Neuron (in vitro differentiated cells): Measurements from ENCODE around the gene FAM3B.
"Not testable (repeated sequence)": the region's sequence is repeated elsewhere in the genome, so short reads cannot be mapped to it uniquely, and the experiment has no call there.

Experiments used
- H2AFZ ChIP-seq: one replicate; pipeline ENCODE4 v1.6.1; 2013; ENCODE audit warnings: low read depth, mild to moderate bottlenecking, inconsistent platforms, low read length, moderate library complexity
- H3K27me3 ChIP-seq: one replicate; pipeline ENCODE4 v1.6.1; 2013; ENCODE audit warnings: low read length; ENCODE audit not compliant: insufficient read depth
- H3K36me3 ChIP-seq: one replicate; pipeline ENCODE4 v1.6.1; 2013; ENCODE audit warnings: low read length; ENCODE audit not compliant: insufficient read depth
- H3K4me1 ChIP-seq: one replicate; pipeline ENCODE4 v1.6.1; 2013; ENCODE audit warnings: low read length; ENCODE audit not compliant: insufficient read depth
- H3K4me3 ChIP-seq: 2 replicates; pipeline ENCODE4 v1.5.1; 2013; ENCODE audit warnings: mild to moderate bottlenecking, low read length, moderate library complexity
- H3K9me3 ChIP-seq: one replicate; pipeline ENCODE4 v1.6.1; 2013; ENCODE audit warnings: low read length

The FAM3B gene

DNA sequence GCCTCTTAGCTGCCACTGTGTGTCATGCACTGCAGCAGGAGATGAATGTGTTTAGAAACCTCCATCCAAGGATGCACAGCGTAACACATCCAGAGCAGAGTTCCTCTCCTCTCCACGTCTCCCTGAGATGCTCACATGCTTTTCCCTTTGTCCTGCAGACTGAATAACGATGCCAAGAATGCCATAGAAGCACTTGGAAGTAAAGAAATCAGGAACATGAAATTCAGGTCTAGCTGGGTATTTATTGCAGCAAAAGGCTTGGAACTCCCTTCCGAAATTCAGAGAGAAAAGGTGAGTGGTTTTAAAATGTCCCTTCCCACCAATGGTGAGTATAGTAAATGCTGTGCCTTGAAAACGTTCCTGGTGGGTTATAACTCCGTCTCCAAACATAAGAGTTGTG lies 31.8 kb downstream of the FAM3B start:
- H3K4me3 ChIP-seq: no peak overlapping the region
- no peaks in the 10 kb centered on the region for H3K9me3 ChIP-seq
- no peaks in the 10 kb centered on the region for H3K27me3 ChIP-seq
- no peaks in the 10 kb centered on the region for H3K4me1 ChIP-seq
- no peak overlapping the region for H2AFZ ChIP-seq
- H3K36me3 ChIP-seq: no peaks in the 10 kb centered on the region

DNA sequence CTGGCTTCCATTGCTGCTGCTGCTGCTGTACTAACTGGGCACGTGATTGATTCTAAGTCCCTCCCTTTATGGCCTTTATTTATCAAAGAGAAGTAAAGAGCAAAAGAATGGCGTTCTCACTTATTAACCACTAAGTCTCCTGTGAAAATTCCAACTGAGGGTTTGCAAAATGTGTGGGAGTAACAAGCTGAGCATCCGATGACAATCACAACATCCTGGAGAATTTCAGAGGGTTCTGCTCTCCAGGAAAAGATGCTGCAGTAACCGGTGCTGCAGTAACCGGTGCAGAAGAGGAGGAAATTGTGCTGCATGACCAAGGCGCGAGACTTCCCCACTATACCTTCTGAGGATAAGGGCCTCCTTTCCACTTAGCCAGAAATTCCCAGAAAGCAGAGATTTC lies 32.5 kb downstream of the FAM3B start:
- no peaks in the 10 kb centered on the region for H3K4me1 ChIP-seq
- no peaks in the 10 kb centered on the region for H3K27me3 ChIP-seq
- H2AFZ ChIP-seq: no peak overlapping the region
- no peaks in the 10 kb centered on the region for H3K36me3 ChIP-seq
- no peak overlapping the region for H3K4me3 ChIP-seq
- H3K9me3 ChIP-seq: no peaks in the 10 kb centered on the region

DNA sequence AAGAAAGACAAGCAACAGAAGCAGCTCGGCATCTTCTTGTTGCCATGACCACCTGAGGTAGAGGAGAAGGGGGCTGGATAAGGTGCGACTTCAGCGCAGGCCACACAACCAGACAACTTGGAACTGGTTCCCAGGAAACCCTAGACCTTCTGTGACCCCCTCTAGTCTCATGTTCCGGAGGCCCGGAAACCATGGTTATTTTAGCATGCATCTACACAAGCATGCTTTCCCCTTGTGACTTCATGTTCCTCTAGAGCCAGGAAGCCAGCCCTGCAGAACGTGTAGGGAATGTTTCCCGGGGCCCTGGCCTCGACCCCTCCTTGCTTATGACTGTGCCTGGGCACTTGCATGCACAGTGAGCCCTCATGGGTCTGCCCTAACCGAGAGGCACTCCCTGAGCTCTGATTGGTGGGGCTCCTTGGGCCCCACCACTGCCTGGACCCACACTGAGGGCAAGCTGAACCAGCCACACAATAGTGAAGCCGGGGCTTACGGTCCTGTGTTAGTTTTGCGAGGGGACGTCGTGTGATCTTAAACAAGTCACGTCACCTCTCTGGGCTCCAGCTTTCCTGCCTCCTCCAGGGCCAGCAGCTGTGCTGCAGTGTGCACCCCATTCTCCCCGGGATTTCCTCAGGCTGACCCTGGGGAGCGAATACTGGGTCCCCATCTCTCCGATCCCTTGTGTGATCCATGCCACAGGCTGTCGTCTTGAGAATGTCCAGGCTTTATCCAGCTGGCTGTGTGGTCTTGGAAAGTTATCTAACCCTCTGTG lies 33.2 kb downstream of the FAM3B start:
- H3K4me1 ChIP-seq: no peaks in the 10 kb centered on the region

DNA sequence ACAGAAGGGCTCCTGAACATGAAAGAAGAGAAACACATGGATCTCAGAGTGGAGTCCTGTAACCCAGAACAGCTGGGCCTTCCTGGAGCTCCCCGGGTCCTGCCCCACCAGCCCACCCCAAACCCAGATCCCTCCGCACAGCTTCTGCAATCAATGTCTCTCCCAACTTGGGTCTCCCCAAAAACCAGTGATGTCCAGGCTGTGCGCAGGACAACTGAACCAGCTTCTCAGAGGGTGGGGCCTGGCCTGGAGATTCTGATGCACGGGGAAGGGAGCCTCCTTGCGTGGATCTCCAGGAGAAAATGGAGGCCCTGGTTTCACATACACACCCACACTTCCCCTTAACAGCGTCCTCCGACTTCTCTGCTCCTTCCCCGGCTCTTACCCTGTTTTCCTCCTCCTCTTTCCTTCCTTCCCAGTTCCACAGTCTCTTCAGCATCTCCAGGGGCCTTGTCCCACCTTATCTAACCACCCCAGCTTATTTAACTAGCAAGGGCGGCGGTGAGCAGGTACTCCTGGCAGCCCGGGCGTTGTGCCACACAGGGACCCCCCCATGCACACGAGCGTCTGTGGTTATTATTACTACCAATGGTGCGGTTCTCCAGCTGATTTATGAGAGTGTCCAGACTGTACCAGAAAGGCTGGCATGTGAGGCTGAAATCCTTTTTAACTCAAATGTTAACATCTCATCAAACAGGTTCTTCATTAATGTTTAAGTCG lies 34.0 kb downstream of the FAM3B start:
- Histone ChIP-seq H3K9me3 (no peaks in the 10 kb centered on the region), H3K4me1 (no peaks in the 10 kb centered on the region), H3K36me3 (no peaks in the 10 kb centered on the region), H3K4me3 (no peak overlapping the region), H3K27me3 (no peaks in the 10 kb centered on the region), H2AFZ (no peak overlapping the region)

More for the DNA sequence above, 33.2 kb downstream of the FAM3B start:
- H3K27me3 ChIP-seq: no peaks in the 10 kb centered on the region
- no peak overlapping the region for H3K4me3 ChIP-seq
- H2AFZ ChIP-seq: no peak overlapping the region
- H3K9me3 ChIP-seq: no peaks in the 10 kb centered on the region
- no peaks in the 10 kb centered on the region for H3K36me3 ChIP-seq

DNA sequence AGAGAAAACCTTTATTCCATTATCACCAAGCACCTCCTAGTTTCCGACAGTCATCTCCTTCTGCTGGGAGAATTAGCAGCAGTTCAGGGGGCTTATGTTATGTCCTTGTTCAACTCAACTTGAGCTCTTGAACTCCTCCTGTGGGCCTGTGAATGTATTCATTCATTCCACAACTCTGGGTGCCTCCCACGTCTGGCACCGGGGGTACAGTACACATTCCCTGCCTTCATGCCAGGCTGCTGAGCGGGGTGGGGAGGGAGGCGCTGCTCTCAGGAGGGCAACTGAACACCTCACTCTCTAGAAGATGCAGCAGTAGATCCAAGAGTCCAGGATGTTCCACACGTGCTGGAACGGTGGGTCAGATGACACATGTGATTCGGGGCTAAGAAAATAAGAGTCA lies 40.9 kb downstream of the FAM3B start:
- Histone ChIP-seq H3K36me3 (no peaks in the 10 kb centered on the region), H2AFZ (no peak overlapping the region), H3K4me3 (no peak overlapping the region), H3K27me3 (peaks cover 2% of the 10 kb centered on the region), H3K9me3 (no peaks in the 10 kb centered on the region), H3K4me1 (no peaks in the 10 kb centered on the region)

DNA sequence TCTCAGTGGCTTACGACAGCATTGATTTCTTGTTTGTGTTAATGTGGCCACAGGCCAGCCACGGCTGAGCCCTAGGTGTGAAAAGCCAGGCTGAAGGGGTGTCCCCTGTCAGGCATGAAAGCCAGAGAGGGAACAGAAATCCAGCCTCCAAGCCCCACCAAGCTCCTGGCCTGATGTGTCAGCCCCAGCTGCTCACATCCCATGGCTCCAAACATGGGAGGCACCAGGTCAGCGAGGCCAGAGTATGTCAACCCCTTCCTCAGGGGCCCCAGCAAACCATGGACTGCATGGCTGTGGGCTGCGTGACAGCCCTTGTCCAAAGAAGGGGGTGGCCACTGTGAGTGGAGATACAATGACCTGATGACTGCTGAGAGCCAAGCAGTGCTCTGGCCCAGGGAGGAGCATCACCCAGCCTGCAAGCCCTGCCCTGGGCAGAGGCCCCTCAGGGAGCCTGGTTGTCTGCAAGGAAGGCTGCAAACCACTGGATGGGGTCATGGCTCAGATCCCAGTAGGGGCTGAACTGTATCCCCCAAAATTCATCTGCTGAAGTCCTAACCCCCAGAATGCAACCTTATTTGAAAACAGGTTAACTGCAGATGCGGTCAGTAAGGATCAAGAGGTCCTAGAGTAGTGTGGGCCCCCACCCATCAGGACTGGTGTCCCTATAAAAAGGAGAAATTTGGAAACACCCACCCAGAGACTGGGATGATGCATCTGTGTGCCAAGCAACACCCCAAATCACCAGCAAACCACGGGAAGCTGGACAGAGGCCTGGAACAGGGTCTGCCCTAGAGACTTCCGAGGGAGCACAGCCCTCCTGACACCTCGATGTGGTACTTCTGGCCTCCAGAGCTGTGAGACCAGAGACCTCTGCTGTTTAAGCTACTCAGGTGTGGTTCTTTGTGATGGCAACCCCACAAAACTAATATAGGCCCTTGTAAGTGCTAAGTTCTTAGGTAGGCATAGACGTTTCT lies 41.9 kb downstream of the FAM3B start:
- no peaks in the 10 kb centered on the region for H3K4me1 ChIP-seq
- no peak overlapping the region for H3K4me3 ChIP-seq
- H3K9me3 ChIP-seq: no peaks in the 10 kb centered on the region
- H2AFZ ChIP-seq: no peak overlapping the region
- H3K36me3 ChIP-seq: no peaks in the 10 kb centered on the region
- peaks cover 2% of the 10 kb centered on the region for H3K27me3 ChIP-seq

DNA sequence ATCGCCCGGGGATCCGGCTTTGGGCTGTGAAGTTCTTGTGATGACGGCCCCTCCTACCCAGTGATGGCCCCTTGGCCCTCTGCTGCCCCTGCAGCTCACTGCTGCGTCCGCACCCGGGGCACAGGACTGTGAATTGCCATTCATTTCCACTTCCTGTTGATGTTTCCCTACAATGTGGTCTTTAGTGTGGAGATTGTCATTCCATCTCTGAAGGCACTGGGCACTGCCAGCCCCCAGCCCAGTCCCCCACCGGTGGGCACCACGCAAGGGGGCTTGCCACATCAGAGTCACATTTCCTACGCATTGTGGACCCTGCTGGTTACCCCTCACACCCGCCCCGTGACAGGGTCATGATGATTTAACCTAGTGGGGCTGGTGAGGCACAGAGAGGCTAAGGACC lies 42.7 kb downstream of the FAM3B start:
- Histone ChIP-seq H3K4me3 (no peak overlapping the region), H2AFZ (no peak overlapping the region), H3K27me3 (peaks cover 2% of the 10 kb centered on the region), H3K36me3 (no peaks in the 10 kb centered on the region), H3K4me1 (no peaks in the 10 kb centered on the region), H3K9me3 (no peaks in the 10 kb centered on the region)

DNA sequence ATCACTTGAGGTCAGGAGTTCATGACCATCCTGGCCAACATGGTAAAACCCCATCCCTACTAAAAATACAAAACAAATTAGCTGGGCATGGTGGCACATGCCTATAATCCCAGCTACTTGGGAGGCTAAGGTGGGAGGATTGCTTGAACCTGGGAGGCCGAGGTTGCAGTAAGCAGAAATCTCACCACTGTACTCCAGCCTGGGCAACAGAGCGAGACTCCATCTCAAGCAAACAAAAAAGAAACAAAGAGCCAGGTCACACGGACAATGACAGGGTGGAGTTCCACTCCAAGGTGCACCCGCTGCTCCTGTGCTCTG lies 43.1 kb downstream of the FAM3B start:
- not testable (repeated sequence) for H2AFZ ChIP-seq, H3K27me3 ChIP-seq, H3K4me3 ChIP-seq, H3K9me3 ChIP-seq, H3K4me1 ChIP-seq, H3K36me3 ChIP-seq

DNA sequence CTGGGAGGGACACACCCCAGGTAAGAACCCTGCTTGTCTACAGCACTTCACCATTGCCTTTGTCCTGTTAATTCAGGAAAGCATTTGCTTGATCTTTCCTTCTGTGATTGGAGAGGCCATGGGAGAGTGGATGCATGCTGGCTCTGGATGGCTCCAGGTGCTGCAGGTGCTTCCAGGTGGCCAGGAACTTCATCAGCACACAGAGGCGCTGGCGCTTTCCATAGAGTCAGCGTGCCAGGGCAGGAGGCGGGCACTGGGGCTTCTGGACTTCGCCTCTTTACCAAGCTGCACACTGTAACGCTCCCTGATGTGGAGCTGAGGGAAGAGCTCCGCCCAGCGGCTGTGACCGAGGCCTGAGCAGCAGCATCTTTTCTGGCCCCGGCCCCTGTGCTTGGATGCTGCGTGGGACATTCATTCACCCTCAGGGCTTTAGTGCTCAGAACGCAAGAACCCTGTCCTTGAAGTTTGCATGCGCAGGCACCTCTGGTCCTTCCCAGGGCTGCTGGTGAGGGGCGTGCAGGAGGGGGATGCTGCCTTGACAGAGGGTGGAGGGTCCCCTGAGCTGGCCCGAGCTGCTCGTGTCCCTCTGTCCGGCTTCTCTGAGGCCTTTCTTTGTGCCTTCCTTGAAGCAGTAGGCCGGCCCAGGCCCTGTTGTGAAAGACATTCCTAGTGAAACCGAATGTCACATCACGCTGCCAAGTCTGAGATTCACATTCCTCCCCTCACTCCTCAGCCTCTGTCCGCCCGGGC lies 43.6 kb downstream of the FAM3B start:
- Histone ChIP-seq H3K4me3 (no peak overlapping the region), H3K27me3 (peaks cover 2% of the 10 kb centered on the region), H3K36me3 (no peaks in the 10 kb centered on the region), H2AFZ (no peak overlapping the region), H3K9me3 (no peaks in the 10 kb centered on the region), H3K4me1 (no peaks in the 10 kb centered on the region)

DNA sequence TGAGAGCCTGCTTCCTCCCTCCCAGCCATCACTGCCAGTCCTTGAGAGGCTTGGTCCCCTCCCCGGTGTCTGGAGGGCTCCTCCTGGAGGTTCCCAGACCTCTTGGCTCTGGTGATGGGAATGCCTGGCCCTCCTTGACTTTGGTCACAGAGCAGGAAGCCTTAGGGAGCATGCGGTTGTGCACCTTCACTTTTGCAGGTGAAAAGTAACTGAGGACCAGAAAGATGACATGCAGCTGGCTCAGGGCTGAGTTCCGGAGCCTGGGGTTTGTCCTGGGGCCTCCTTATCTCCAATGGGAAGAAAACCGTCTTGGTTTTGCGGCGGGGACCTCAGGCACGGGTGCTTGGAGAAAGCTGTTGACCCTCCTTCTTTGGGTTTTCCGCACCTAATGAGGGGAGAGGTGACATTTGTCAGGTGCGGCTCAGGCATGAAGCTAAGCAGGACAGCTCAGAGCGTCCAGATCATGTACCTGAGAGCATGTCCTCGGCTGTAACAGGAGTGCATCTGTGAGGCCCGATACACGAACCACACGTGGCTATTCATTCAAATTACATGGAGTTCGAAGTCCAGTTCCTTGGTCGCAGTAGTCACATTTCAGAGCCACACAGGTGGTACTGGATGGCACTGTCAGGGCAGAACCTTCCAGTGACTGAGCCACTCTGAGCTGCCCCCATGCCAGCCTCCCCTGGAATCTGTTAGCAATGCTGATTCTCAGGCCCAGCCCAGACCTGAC lies 44.6 kb downstream of the FAM3B start:
- no peaks in the 10 kb centered on the region for H3K9me3 ChIP-seq
- no peaks in the 10 kb centered on the region for H3K36me3 ChIP-seq
- no peak overlapping the region for H3K4me3 ChIP-seq
- no peaks in the 10 kb centered on the region for H3K4me1 ChIP-seq
- no peak overlapping the region for H2AFZ ChIP-seq
- H3K27me3 ChIP-seq: peaks cover 2% of the 10 kb centered on the region

DNA sequence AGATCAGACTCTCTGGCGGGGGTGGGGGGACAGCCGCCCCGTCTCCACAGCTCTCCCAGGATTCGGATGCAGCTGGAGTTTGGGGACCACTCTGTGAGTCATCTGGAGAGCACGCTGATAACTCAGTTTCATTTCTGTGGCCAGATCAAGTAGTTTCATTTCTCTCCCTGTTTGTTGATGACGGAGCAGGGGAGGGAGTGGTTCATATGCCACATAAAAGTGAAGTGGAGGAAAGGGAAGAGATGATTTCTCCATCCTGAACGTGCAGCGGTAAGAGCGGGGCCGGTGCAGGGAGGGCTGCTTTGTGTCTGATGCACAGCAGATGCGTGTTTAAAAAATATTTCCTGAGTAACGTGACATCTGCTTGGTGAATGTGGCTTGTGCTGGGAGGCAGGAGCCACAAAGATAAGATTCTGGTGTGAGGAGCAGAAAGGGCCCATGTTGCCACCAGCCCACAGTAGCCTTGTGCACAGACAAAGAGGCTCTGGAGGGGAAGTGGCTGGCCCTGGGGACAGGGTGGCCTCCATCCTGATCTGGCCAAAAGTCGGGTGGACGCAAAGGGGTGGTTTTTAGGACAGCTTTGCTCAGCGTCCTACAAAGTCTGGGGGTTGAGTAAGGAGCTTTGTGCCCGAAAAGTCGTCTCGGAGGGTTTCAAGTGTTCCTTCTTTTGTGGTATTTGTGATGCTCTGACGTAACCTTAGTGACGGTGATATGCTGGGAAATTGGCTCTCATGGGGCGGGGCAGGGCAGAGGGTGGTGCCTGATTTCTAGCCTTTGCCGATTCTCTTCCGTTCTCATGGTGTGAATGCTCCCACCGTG lies 45.4 kb downstream of the FAM3B start, which contains the start of gene MX2:
TSS of gene MX2 (plus strand) at position 242 of the 819 bp plus-strand sequence. CDS start 14,880 bp downstream, outside the sequence.
- H3K4me1 ChIP-seq: no peaks in the 10 kb centered on the region
- H3K9me3 ChIP-seq: no peaks in the 10 kb centered on the region
- H2AFZ ChIP-seq: no peak within 1 kb of the TSS
- peaks cover 2% of the 10 kb centered on the region for H3K27me3 ChIP-seq
- H3K4me3 ChIP-seq: no peak within 1 kb of the TSS
- H3K36me3 ChIP-seq: no peaks in the 10 kb centered on the region
